Astrocyte (in vitro differentiated cells and primary cell): ENCODE results near the gene OR4M1.
"Not testable (repeated sequence)": the region's sequence is repeated elsewhere in the genome, so short reads cannot be mapped to it uniquely, and the experiment has no call there.

Experiments
- EZH2 ChIP-seq: IDR thresholded peaks from 2 replicates; pipeline ENCODE4 v1.6.1; 2012; ENCODE audit warnings: mild to moderate bottlenecking, low read length, inconsistent platforms; ENCODE audit not compliant: insufficient read depth
- TF ChIP-seq, protein P1 (sequence below): IDR thresholded peaks from 2 replicates; pipeline ENCODE4 v1.5.1; 2011; ENCODE audit warnings: low read depth, mild to moderate bottlenecking, inconsistent platforms, low read length, moderate library complexity; ENCODE audit not compliant: insufficient read depth

DNA sequence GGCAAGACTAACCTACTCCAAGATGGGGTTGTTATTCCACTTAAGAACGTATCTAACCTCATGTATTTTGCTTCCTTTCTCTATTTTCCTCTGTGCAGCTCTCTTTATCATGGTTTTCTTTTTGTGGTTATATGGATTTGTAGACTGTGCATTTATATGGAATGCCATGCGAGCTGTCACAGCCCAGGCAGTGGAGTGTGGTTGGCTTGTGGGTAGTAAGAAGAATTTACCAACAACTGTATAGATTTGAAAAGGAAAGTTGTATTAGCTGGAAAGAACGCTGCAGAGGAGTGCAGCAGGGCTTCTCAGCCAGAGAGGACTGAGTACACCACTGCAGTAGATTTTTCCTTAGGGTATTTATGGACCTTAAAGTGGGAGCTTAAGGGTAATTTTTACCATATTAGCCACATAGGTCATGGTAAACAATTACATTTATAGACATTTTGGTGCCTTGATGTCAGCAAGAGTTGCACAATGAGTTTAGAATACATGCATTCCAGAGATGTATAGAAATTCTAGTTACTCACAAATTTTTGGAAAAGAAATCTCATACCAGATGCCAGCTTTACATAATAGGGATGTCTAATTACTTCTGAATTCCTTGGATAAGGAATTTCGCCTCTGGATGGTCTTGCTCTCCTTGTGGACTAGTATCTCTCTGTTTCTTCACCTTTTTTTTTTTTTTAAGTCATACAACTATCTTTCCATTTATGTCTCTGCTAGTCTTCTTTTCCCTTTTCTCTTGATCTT lies 40.0 kb downstream of the OR4M1 start:
- TF ChIP-seq, protein P1, sequence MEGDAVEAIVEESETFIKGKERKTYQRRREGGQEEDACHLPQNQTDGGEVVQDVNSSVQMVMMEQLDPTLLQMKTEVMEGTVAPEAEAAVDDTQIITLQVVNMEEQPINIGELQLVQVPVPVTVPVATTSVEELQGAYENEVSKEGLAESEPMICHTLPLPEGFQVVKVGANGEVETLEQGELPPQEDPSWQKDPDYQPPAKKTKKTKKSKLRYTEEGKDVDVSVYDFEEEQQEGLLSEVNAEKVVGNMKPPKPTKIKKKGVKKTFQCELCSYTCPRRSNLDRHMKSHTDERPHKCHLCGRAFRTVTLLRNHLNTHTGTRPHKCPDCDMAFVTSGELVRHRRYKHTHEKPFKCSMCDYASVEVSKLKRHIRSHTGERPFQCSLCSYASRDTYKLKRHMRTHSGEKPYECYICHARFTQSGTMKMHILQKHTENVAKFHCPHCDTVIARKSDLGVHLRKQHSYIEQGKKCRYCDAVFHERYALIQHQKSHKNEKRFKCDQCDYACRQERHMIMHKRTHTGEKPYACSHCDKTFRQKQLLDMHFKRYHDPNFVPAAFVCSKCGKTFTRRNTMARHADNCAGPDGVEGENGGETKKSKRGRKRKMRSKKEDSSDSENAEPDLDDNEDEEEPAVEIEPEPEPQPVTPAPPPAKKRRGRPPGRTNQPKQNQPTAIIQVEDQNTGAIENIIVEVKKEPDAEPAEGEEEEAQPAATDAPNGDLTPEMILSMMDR = not testable (repeated sequence)
- not testable (repeated sequence) for TF ChIP-seq EZH2
